GM12878 (cell line): ENCODE data around the gene KANSL3. TPM values are rescaled to one million over a fixed set of nuclear protein-coding genes. Genes with fewer than 3 reads are reported as not detected.

Experiments
- ATAC-seq: fragments of 200-7000 bp; cut with Tn5 transposase; 3 replicates; pipeline ENCODE4 v1.9.1; 2020; ENCODE audit warnings: mild to moderate bottlenecking, moderate library complexity
- BruUV-seq: library from RNA; stranded (reverse); fragments of 400-500 nt; replicated peaks from 2 replicates; lab custom pipeline; 2021; lab: Mats Ljungman, UMichigan
- CTCF ChIA-PET: fragments of 300-600 bp; sonication (Branson Sonifier 250); formaldehyde crosslinking; extraction: SDS; loops from one replicate; lab custom pipeline; 2021; ENCODE audit warnings: inconsistent platforms; lab: Yijun Ruan, JAX
- POLR2A ChIA-PET: fragments of 350-600 bp; formaldehyde crosslinking; extraction: SDS; loops from one replicate; lab custom pipeline; 2021; ENCODE audit warnings: inconsistent platforms; lab: Charles Lee
- RAD21 ChIA-PET: fragments of 300-600 bp; sonication (Branson Sonifier 250); formaldehyde crosslinking; loops from one replicate; lab custom pipeline; 2023; ENCODE audit warnings: antibody characterized with exemption; ENCODE audit not compliant: unreplicated experiment; lab: Charles Lee
- SMC1A ChIA-PET: fragments of 300-600 bp; sonication (Branson Sonifier 250); formaldehyde crosslinking; loops from one replicate; lab custom pipeline; 2023; ENCODE audit not compliant: unreplicated experiment, uncharacterized antibody; lab: Charles Lee
- DNase-seq: peaks from one replicate; pipeline ENCODE4 v3.0.0-alpha.2; 2011; ENCODE audit warnings: low read depth, low spot score
- FAIRE-seq: peaks from 3 replicates; lab custom pipeline; 2011; peaks lifted over from hg19 to GRCh38; lab: Jason Lieb, UNC
- H2AFZ ChIP-seq: 2 replicates; pipeline ENCODE4 v1.6.0; 2011; ENCODE audit warnings: low read depth, low read length, control low read depth; ENCODE audit not compliant: control insufficient read depth
- H3K27ac ChIP-seq: 2 replicates; pipeline ENCODE4 v1.5.1; 2011; ENCODE audit warnings: control low read depth; ENCODE audit not compliant: control insufficient read depth, insufficient read depth
- H3K27me3 ChIP-seq, 2 experiments: replicated peaks in 1 of 2; 2 replicates each; pipeline versions ENCODE4 v1.6.0 to v1.6.1; 2011; ENCODE audit warnings: low read length in 1 of 2; ENCODE audit not compliant: control insufficient read depth in 2 of 2, insufficient read depth in 2 of 2
- H3K36me3 ChIP-seq, 2 experiments: 2 replicates each; pipeline ENCODE4 v1.5.1; 2011; ENCODE audit warnings: low read length in 1 of 2; ENCODE audit not compliant: control insufficient read depth in 2 of 2, insufficient read depth in 2 of 2
- H3K4me1 ChIP-seq: 2 replicates; pipeline ENCODE4 v1.6.1; 2011; ENCODE audit warnings: mild to moderate bottlenecking, low read length, moderate library complexity, mixed read lengths; ENCODE audit not compliant: control insufficient read depth, insufficient read depth
- H3K4me2 ChIP-seq: 2 replicates; pipeline ENCODE4 v1.6.0; 2011; ENCODE audit warnings: control low read depth; ENCODE audit not compliant: control insufficient read depth, insufficient read depth
- H3K4me3 ChIP-seq: fragments of 200-600 bp; sonication (generic); 2 replicates; pipeline ENCODE4 v1.5.1; 2016
- H3K79me2 ChIP-seq: 2 replicates; pipeline ENCODE4 v1.6.0; 2011; ENCODE audit warnings: low read length; ENCODE audit not compliant: control insufficient read depth, insufficient read depth
- H3K9ac ChIP-seq: 2 replicates; pipeline ENCODE4 v1.8.0; 2011; ENCODE audit warnings: low read length, control low read depth, mixed read lengths; ENCODE audit not compliant: control insufficient read depth, insufficient read depth
- H3K9me3 ChIP-seq: replicated peaks from 3 replicates; pipeline ENCODE4 v1.5.1; 2011; ENCODE audit warnings: mild to moderate bottlenecking, low read length; ENCODE audit not compliant: control insufficient read depth, insufficient read depth
- H4K20me1 ChIP-seq: 2 replicates; pipeline ENCODE4 v1.6.0; 2011; ENCODE audit not compliant: control insufficient read depth, insufficient read depth
- CHD4 ChIP-seq: fragments of 200-600 bp; sonication (generic); IDR thresholded peaks from 2 replicates; pipeline ENCODE4 v1.6.1; 2016; ENCODE audit warnings: mild to moderate bottlenecking
- E2F8 ChIP-seq: fragments of 450-650 bp; IDR thresholded peaks from 2 replicates; pipeline ENCODE4 v1.6.1; 2018; ENCODE audit warnings: mild to moderate bottlenecking, low read depth, moderate library complexity; ENCODE audit not compliant: partially characterized antibody
- EZH2 ChIP-seq: IDR thresholded peaks from 2 replicates; pipeline ENCODE4 v1.6.1; 2012; ENCODE audit warnings: low read depth, mild to moderate bottlenecking, control low read depth, inconsistent platforms, low read length, borderline replicate concordance; ENCODE audit not compliant: control insufficient read depth
- FOS ChIP-seq: IDR thresholded peaks from 3 replicates; pipeline ENCODE4 v1.6.1; 2011; ENCODE audit warnings: borderline replicate concordance; ENCODE audit not compliant: insufficient read length; ENCODE audit errors: extremely low read depth
- FOXM1 ChIP-seq: IDR thresholded peaks from 2 replicates; pipeline ENCODE4 v1.6.1; 2012; ENCODE audit warnings: low read depth, mild to moderate bottlenecking, inconsistent platforms, low read length, moderate library complexity
- HDAC2 ChIP-seq: fragments of 200-600 bp; sonication (generic); IDR thresholded peaks from 2 replicates; pipeline ENCODE4 v1.6.1; 2017
- MEF2B ChIP-seq: fragments of 450-650 bp; IDR thresholded peaks from 2 replicates; pipeline ENCODE4 v1.6.1; 2018; ENCODE audit warnings: mild to moderate bottlenecking, moderate library complexity; ENCODE audit not compliant: partially characterized antibody, poor library complexity, severe bottlenecking
- PAX5 ChIP-seq: IDR thresholded peaks from 2 replicates; pipeline ENCODE4 v1.6.1; 2011; ENCODE audit warnings: low read depth, low read length, borderline replicate concordance
- POLR2A ChIP-seq: IDR thresholded peaks from 2 replicates; pipeline ENCODE4 v1.6.1; 2011; ENCODE audit warnings: low read depth, mild to moderate bottlenecking, low read length
- RBBP5 ChIP-seq: fragments of 200-600 bp; sonication (generic); conservative IDR thresholded peaks from 2 replicates; pipeline ENCODE4 v1.6.1; 2016
- SMAD5 ChIP-seq: IDR thresholded peaks from 2 replicates; pipeline ENCODE4 v1.6.1; 2016; ENCODE audit warnings: antibody characterized with exemption, low read depth
- SMARCA5 ChIP-seq: fragments of 450-650 bp; IDR thresholded peaks from 2 replicates; pipeline ENCODE4 v1.6.1; 2017; ENCODE audit warnings: mild to moderate bottlenecking
- SMC3 ChIP-seq: IDR thresholded peaks from 2 replicates; pipeline ENCODE4 v1.6.1; 2011; ENCODE audit warnings: low read length, improper control_type of control experiment, borderline replicate concordance
- SP1 ChIP-seq: IDR thresholded peaks from one replicate; pipeline ENCODE4 v1.6.1; 2011; ENCODE audit warnings: low read depth, low read length
- TCF7 ChIP-seq: IDR thresholded peaks from 2 replicates; pipeline ENCODE4 v1.6.1; 2014; ENCODE audit warnings: antibody characterized with exemption, borderline replicate concordance
- USF2 ChIP-seq: IDR thresholded peaks from 2 replicates; pipeline ENCODE4 v1.6.1; 2011; ENCODE audit warnings: low read depth, low read length, improper control_type of control experiment, borderline replicate concordance
- ZBTB4 ChIP-seq: fragments of 450-650 bp; formaldehyde crosslinking; IDR thresholded peaks from 2 replicates; pipeline ENCODE4 v1.4.0; 2022; ENCODE audit warnings: mild to moderate bottlenecking, moderate library complexity
- WGBS: methylation state at CpG from one replicate; pipeline ENCODE4 v1.1.6; 2016; ENCODE audit warnings: low lambda C conversion rate; ENCODE audit not compliant: insufficient replicate concordance, insufficient coverage; ENCODE audit errors: missing lambda C conversion rate; 5-methylcytosine and 5-hydroxymethylcytosine counted together
- in situ Hi-C: fragments of 300-500 bp; cut with MboI; formaldehyde crosslinking; loops from 9 replicates; pipeline ENCODE4 v1.14.3; 2018; ENCODE audit warnings: mixed read lengths
- intact Hi-C: fragments of 100-400 bp; cut with micrococcal nuclease; formaldehyde crosslinking; loops from one replicate; pipeline ENCODE4 v1.14.2; 2022; ENCODE audit not compliant: unreplicated experiment
- polyA plus RNA-seq, 11 experiments: library from polyadenylated mRNA; depleted of rRNA in 4 of 11; unstranded in 6 of 11; stranded (reverse) in 5 of 11; fragments of >200 nt; fragmentation: Nextera tagmentation in 4 of 11; fragmentation: Illumina TruSeq in 1 of 11; extraction: Ambion mirVana in 4 of 11; extraction: Trizol in 1 of 11; gene quantifications; 1 replicate in 1 of 11; 2 replicates in 10 of 11; pipeline versions ENCODE4 v1.2.1 to v1.2.3, GENCODE V29; 2011 to 2016; ENCODE audit warnings: inconsistent platforms in 2 of 11, missing spikeins in 2 of 11, low read depth in 1 of 11
- total RNA-seq, 4 experiments: library from RNA; depleted of rRNA in 3 of 4; stranded (reverse); fragments of >200 nt in 3 of 4; fragmentation: Illumina TruSeq in 1 of 4; extraction: Trizol in 1 of 4; gene quantifications; 2 replicates each; pipeline versions ENCODE4 v1.2.1 to v1.2.3, GENCODE V29; 2013 to 2021
- TF ChIP-seq, protein P1 (sequence below): IDR thresholded peaks from 2 replicates; pipeline ENCODE4 v1.6.1; 2011; ENCODE audit warnings: mild to moderate bottlenecking, low read depth, low read length, moderate library complexity; ENCODE audit not compliant: insufficient replicate concordance

Gene KANSL3
- total and polyA plus RNA-seq, 10 of the 15 experiments (the other 5 are each of a cell fraction or from before 2014, with no cell fraction given): 5.6 to 25.9 (median 16.7) TPM

DNA sequence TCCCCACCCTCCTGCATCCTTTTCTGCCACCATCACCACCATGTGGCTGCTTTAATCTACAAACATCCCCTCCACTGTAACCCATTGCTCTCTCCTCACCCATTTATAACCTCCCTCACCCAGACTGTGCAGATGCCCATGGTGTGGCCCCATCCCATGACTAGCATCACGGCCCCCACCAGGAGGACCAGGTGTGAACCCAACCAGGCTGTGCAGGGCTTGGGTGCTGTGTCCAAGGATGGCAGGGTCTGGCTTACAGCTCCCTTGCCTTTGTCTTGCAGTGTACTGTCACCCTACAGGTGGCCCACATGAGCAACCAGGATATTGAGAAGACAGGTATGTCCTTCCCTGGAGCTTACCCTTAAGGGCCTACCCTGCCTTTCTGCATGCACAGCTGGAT is 11.2 kb upstream of the KANSL3 start:
- Histone ChIP-seq H3K4me3 (no peak overlapping the region), H3K9ac (no peak overlapping the region), H3K9me3 (no peaks in the 10 kb centered on the region), H3K27me3 (no peaks in the 10 kb centered on the region), H4K20me1 (no peaks in the 10 kb centered on the region), H3K27ac (no peak overlapping the region), H3K79me2 (no peaks in the 10 kb centered on the region), H3K4me1 (no peaks in the 10 kb centered on the region), H3K36me3 (no peaks in the 10 kb centered on the region), H3K4me2 (no peak overlapping the region), H2AFZ (no peak overlapping the region)
- DNase-seq: no peak
- no peak for ATAC-seq
- FAIRE-seq: no peak
- ChIA-PET SMC1A (no interaction called here), RAD21 (no interaction called here), CTCF (no interaction called here), POLR2A (interaction anchor here (0.6 kb wide), 1 partner anchor 111 kb away, joined by 3 read pairs; no protein-coding TSS in a partner anchor)
- intact Hi-C loops (no loop called here), in situ Hi-C loops (no loop called here)
- no TSS peak for BruUV-seq
- WGBS: 67% methylated on average over 1 of the region's 1 CpG
- TF ChIP-seq CHD4 (no peak), E2F8 (no peak), PAX5 (no peak), MEF2B (no peak), SMARCA5 (no peak), TCF7 (no peak), EZH2 (no peak), POLR2A (no peak), FOS (no peak), USF2 (no peak), SP1 (no peak), SMC3 (no peak), SMAD5 (no peak), FOXM1 (no peak), ZBTB4 (CRISPR knock-in tag) (no peak), HDAC2 (no peak), RBBP5 (no peak)
- TF ChIP-seq, protein P1, sequence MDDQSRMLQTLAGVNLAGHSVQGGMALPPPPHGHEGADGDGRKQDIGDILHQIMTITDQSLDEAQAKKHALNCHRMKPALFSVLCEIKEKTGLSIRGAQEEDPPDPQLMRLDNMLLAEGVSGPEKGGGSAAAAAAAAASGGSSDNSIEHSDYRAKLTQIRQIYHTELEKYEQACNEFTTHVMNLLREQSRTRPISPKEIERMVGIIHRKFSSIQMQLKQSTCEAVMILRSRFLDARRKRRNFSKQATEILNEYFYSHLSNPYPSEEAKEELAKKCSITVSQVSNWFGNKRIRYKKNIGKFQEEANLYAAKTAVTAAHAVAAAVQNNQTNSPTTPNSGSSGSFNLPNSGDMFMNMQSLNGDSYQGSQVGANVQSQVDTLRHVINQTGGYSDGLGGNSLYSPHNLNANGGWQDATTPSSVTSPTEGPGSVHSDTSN: no peak
